OCI-LY3 (cell line): Measurements from ENCODE around the gene WDR37.

Source experiments
- H2AFZ ChIP-seq: fragments of 200-600, 300-600 bp; shearing (Covaris generic); 2 replicates; pipeline ENCODE4 v1.6.0; 2014; ENCODE audit warnings: antibody characterized with exemption, low read depth, low read length
- H3K27ac ChIP-seq: fragments of 200-600, 300-600 bp; sonication (generic); 2 replicates; pipeline ENCODE4 v1.5.1; 2014; ENCODE audit warnings: mild to moderate bottlenecking, low read length, moderate library complexity, mixed read lengths
- H3K27me3 ChIP-seq: fragments of 200-600, 300-600 bp; sonication (generic); 2 replicates; pipeline ENCODE4 v1.6.1; 2014; ENCODE audit warnings: low read depth, low read length, mixed read lengths
- H3K36me3 ChIP-seq: fragments of 200-600, 300-600 bp; sonication (generic); replicated peaks from 2 replicates; pipeline ENCODE3; 2014; ENCODE audit warnings: low read depth, low read length, mixed read lengths
- H3K4me1 ChIP-seq: fragments of 300-600, 200-600 bp; sonication (generic); 2 replicates; pipeline ENCODE4 v1.6.1; 2014; ENCODE audit warnings: low read length, mixed read lengths
- H3K4me2 ChIP-seq: fragments of 200-600, 300-600 bp; sonication (generic); 2 replicates; pipeline ENCODE4 v1.6.1; 2014; ENCODE audit warnings: low read length, mixed read lengths
- H3K4me3 ChIP-seq: fragments of 300-600, 200-600 bp; sonication (generic); 2 replicates; pipeline ENCODE4 v1.5.1; 2014; ENCODE audit warnings: antibody characterized with exemption, mild to moderate bottlenecking, low read length, moderate library complexity
- H3K79me2 ChIP-seq: fragments of 300-600, 200-600 bp; shearing (Covaris generic); 2 replicates; pipeline ENCODE4 v1.6.1; 2014; ENCODE audit warnings: mild to moderate bottlenecking, low read length, mixed read lengths
- H3K9ac ChIP-seq: fragments of 300-600, 200-600 bp; shearing (Covaris generic); 2 replicates; pipeline ENCODE4 v1.6.0; 2014; ENCODE audit warnings: mild to moderate bottlenecking, low read length, moderate library complexity
- H3K9me3 ChIP-seq: fragments of 200-600, 300-600 bp; shearing (Covaris generic); 2 replicates; pipeline ENCODE4 v1.6.1; 2014; ENCODE audit warnings: low read length, mixed read lengths; ENCODE audit not compliant: insufficient read depth
- H4K20me1 ChIP-seq: fragments of 200-600, 300-600 bp; sonication (generic); 2 replicates; pipeline ENCODE4 v1.6.1; 2016; ENCODE audit warnings: low read length, mixed read lengths; ENCODE audit not compliant: insufficient read depth
- CTCF ChIP-seq: fragments of 200-600, 300-600 bp; sonication (generic); IDR thresholded peaks from 2 replicates; pipeline ENCODE4 v1.5.1; 2014; ENCODE audit warnings: antibody characterized with exemption, low read length, low read depth
- EZH2phosphoT487 ChIP-seq: fragments of 200-600 bp; shearing (Covaris generic); IDR thresholded peaks from 2 replicates; pipeline ENCODE4 v1.6.1; 2018; ENCODE audit warnings: antibody characterized with exemption, mixed run types, low read depth

The WDR37 gene

DNA sequence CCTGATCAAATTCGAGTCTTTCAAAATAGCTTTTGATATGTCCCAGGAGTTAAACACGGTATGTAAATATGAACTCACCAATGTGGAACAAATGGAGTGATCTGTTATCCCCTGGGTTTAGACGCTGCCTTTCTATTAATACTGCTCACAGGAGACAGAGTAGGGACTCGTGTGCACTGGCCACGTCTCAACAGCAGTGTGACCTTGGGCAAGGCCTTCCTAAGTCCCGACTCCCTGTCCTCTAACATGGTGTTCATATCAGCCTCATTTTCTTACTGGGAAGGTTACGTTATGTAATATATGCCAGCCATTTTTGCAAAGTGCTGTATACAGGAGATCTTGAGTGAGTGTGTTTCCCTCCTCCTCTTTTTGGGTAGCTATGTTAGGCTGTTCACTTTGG is 1.8 kb downstream of the WDR37 start:
- Histone ChIP-seq H3K4me1 (peaks cover 26% of the 10 kb centered on the region), H3K27ac (no peak overlapping the region), H3K9me3 (no peaks in the 10 kb centered on the region), H3K36me3 (peaks cover 15% of the 10 kb centered on the region), H3K27me3 (no peaks in the 10 kb centered on the region), H3K9ac (0 out of 2 replicates have a peak overlapping the region, but pooled peaks have one; percentile 79), H2AFZ (no peak overlapping the region), H3K79me2 (peaks cover 89% of the 10 kb centered on the region), H3K4me2 (peak overlapping the region; percentile 88), H4K20me1 (peaks cover 16% of the 10 kb centered on the region), H3K4me3 (peak overlapping the region; percentile 96)
- TF ChIP-seq EZH2phosphoT487 (no peak), CTCF (no peak)

DNA sequence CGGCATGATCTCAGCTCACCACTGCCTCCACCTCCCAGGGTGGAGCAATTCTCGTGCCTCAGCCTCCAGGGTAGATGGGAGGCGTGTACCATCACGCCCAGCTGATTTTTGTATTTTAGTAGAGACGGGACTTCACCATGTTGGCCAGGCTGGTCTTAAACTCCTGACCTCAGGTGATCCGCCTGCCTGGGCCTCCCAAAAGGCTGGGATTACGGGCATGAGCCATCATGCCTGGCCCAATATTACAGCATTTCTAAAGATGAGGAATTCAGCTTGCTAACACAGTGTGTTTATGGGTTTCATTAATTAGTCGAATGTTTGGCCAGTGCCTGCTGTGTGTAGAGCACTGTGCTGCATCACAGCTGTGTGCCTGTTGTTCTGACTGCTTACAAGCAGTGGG is 3.7 kb downstream of the WDR37 start:
- Histone ChIP-seq H3K4me3 (no peak overlapping the region), H3K27ac (no peak overlapping the region), H4K20me1 (peaks cover 14% of the 10 kb centered on the region; the same call in 1 of the 2 replicates), H2AFZ (no peak overlapping the region), H3K4me1 (peaks cover 23% of the 10 kb centered on the region), H3K27me3 (no peaks in the 10 kb centered on the region), H3K36me3 (peaks cover 6% of the 10 kb centered on the region), H3K9ac (no peak overlapping the region), H3K4me2 (no peak overlapping the region), H3K79me2 (peaks cover 70% of the 10 kb centered on the region), H3K9me3 (no peaks in the 10 kb centered on the region)
- TF ChIP-seq CTCF (no peak), EZH2phosphoT487 (no peak)

DNA sequence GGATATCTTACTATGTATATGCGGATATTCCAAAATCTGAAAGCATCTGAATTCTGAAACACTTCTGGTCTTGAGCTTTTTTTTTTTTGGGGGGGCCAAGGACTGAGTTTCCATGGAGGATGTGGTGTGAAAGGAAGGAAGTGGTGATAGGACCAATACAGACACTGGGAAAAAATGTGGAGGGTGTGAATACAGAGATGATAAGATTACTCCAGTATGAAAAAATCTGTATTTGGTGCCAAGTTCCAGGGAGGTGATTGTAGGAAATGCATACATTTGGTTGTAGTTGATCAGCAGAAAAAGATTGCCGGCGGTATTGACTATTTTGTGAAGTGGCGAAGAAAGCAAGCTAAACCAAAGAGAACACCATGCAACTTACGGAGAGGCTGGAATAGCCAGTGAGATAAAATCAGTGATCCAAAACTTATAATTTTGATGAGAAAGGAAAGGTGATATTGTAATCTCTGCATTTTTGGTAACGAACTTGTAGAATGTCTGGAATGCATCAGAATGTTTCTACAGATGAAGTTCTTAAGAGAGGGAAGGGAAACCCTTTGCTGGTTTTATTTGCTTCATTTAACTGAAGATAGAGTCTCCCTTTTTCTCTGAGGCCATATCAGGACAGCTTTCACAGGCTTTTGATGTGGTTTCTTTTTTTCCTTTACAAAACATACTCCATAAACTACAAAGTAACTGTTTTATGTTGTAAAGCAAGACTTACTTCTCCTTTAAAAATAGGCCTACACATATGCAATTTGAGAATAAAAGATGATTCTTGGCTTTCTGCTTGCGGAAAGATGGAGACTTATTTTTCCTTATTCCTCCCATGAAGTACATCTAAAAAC is 6.0 kb downstream of the WDR37 start:
- H3K27ac ChIP-seq = no peak overlapping the region
- H2AFZ ChIP-seq = no peak overlapping the region
- no peaks in the 10 kb centered on the region for H3K9me3 ChIP-seq
- H3K4me2 ChIP-seq = no peak overlapping the region
- peaks cover 6% of the 10 kb centered on the region for H3K36me3 ChIP-seq
- peaks cover 17% of the 10 kb centered on the region for H3K4me1 ChIP-seq
- no peak overlapping the region for H3K4me3 ChIP-seq
- no peak overlapping the region for H3K9ac ChIP-seq
- peaks cover 48% of the 10 kb centered on the region for H3K79me2 ChIP-seq
- peaks cover 9% of the 10 kb centered on the region; the same call in 1 of the 2 replicates for H4K20me1 ChIP-seq
- no peaks in the 10 kb centered on the region for H3K27me3 ChIP-seq
- TF ChIP-seq EZH2phosphoT487 = no peak
- no peak for TF ChIP-seq CTCF

GRCh38 chr10:1063232-1063865 is 7.2 kb downstream of the WDR37 start:
- Histone ChIP-seq H4K20me1 (peaks cover 9% of the 10 kb centered on the region; the same call in 1 of the 2 replicates), H2AFZ (no peak overlapping the region), H3K79me2 (peaks cover 36% of the 10 kb centered on the region), H3K9ac (no peak overlapping the region), H3K27me3 (no peaks in the 10 kb centered on the region), H3K4me2 (no peak overlapping the region), H3K36me3 (peaks cover 5% of the 10 kb centered on the region), H3K9me3 (no peaks in the 10 kb centered on the region), H3K4me3 (no peak overlapping the region), H3K27ac (no peak overlapping the region), H3K4me1 (peaks cover 8% of the 10 kb centered on the region)
- TF ChIP-seq EZH2phosphoT487 = no peak
